ENCODE data around the gene SLC12A9.

- TF ChIP-seq, protein P1, sequence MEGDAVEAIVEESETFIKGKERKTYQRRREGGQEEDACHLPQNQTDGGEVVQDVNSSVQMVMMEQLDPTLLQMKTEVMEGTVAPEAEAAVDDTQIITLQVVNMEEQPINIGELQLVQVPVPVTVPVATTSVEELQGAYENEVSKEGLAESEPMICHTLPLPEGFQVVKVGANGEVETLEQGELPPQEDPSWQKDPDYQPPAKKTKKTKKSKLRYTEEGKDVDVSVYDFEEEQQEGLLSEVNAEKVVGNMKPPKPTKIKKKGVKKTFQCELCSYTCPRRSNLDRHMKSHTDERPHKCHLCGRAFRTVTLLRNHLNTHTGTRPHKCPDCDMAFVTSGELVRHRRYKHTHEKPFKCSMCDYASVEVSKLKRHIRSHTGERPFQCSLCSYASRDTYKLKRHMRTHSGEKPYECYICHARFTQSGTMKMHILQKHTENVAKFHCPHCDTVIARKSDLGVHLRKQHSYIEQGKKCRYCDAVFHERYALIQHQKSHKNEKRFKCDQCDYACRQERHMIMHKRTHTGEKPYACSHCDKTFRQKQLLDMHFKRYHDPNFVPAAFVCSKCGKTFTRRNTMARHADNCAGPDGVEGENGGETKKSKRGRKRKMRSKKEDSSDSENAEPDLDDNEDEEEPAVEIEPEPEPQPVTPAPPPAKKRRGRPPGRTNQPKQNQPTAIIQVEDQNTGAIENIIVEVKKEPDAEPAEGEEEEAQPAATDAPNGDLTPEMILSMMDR (IDR thresholded peaks at IDR 0.05): no peak
- no peak for TF ChIP-seq POLR2A (IDR thresholded peaks at IDR 0.05)
Measured at GRCh38 chr7:100881136-100881535, 28.6 kb downstream of the SLC12A9 start.

Data from prostate gland (tissue), 2 donors.